Measurements from ENCODE around the gene DAPK2.

DAPK2 gene

DNA sequence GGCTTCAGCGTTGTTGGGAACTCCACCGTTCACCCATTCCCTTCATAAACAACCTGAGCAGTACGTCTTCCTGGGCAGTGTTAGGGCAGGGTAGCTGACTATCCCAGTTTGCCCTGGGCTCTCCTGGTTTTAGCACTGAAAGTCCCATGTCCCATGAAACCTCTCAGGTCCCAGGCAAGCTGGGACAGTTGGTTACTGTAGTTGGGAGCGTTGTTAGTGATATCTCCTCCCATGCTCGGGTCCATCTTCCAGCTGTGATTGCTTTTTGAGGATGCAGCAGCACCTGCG, 151.7 kb downstream of the DAPK2 start:
- TF ChIP-seq, protein P1, sequence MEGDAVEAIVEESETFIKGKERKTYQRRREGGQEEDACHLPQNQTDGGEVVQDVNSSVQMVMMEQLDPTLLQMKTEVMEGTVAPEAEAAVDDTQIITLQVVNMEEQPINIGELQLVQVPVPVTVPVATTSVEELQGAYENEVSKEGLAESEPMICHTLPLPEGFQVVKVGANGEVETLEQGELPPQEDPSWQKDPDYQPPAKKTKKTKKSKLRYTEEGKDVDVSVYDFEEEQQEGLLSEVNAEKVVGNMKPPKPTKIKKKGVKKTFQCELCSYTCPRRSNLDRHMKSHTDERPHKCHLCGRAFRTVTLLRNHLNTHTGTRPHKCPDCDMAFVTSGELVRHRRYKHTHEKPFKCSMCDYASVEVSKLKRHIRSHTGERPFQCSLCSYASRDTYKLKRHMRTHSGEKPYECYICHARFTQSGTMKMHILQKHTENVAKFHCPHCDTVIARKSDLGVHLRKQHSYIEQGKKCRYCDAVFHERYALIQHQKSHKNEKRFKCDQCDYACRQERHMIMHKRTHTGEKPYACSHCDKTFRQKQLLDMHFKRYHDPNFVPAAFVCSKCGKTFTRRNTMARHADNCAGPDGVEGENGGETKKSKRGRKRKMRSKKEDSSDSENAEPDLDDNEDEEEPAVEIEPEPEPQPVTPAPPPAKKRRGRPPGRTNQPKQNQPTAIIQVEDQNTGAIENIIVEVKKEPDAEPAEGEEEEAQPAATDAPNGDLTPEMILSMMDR (conservative IDR thresholded peaks at IDR 0.05; ENCODE audit: control insufficient read depth, insufficient read depth, low read depth, low read length) = no peak
- no peak for DNase-seq (ENCODE audit: low read depth)

DNA sequence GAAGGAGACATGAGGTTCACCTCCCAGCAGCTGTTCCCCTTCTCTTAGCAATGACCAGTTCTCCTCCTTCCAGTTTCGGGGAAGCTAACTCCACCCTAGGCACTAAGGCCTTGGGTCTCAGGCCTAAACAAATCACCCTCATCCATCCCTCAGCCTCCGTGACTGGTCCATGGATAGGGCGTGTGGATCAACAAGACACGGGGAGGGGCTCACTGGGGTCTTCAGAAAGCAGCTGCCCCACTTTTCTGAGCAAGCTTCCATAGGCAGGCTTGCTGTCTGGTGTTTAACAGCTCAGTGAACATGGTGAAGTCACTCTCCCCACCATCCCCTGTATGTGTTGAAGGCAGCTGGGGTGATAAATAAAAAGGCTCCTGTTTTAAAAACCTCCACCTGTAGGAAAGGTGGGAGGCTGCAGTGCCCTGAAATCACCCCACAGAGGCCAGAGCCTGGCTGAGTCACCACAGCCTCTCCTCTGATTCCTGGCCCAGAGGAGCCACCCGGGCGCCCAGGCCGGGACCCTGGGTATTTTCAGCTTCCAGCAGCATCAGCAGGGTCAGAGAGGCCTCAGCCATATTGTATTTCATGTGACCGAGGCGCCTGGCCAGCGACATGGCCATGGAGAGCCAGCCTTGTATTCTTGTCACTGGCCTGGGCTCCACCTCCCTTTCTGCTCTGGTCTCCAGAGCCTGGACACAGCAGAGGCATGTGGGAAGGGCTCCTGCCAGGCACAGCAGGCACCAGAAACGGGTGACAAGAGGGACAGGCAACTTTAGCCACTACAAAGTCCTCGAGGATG, 152.2 kb downstream of the DAPK2 start:
- DNase-seq (ENCODE audit: low read depth) = no peak
- no peak overlapping the region for H3K4me3 ChIP-seq (ENCODE audit: control insufficient read depth, low read depth, low read length)
- TF ChIP-seq, protein P1 (conservative IDR thresholded peaks at IDR 0.05; ENCODE audit: control insufficient read depth, insufficient read depth, low read depth, low read length) = no peak

More for the DNA sequence above, 151.7 kb downstream of the DAPK2 start:
- H3K4me3 ChIP-seq (ENCODE audit: control insufficient read depth, low read depth, low read length) = no peak overlapping the region

DNA sequence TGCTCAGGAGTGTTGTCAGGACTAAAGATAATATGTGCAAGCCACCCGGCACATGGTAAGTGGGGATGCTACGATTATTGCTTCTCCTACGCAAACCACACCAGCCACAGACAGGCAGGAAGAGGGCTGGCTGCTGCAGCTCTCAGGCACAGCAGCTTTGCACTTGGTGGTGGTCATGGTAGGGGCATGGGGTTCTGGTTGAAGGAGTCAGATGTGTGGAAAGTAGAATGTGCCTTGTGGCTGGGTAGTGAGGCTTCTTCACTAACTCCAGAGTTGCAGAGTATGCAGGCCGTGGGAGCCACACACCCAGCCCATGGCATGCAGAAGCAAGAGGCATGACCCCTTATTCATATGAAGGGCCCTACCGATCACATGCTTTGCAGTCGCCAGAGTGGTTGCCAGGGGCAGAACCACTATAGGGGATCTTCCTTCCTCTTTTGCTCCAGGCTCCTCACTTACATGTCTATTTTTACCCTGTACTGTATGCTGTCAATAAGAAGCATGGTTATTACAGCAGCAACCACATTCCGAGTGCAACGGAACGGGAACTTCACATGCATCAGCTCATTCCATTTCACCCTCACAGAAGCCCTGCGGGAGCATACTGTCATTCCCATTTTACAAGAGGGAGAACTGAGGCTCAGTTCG, 153.4 kb downstream of the DAPK2 start:
- H3K4me3 ChIP-seq (ENCODE audit: control insufficient read depth, low read depth, low read length) = no peak overlapping the region
- TF ChIP-seq, protein P1 (conservative IDR thresholded peaks at IDR 0.05; ENCODE audit: control insufficient read depth, insufficient read depth, low read depth, low read length) = no peak
- DNase-seq (ENCODE audit: low read depth) = no peak

DNA sequence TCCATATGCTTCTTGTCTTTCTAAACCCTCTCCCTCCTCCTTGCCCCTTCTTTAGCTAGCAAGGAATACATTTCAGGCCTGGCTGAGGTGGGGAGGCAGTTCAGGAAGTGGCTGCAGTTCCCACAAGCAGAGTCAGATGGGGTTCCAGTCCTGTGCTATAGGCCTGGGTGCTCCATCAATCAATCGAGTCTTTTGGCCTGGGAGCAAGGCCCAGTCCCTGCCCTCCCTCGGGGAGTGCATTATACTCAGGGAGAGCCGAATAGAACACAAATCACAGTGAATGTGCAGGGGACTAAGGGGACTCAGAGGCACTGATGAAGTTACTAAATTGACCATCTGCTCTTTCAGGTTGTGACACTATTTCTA, 154.5 kb downstream of the DAPK2 start:
- TF ChIP-seq, protein P1 (conservative IDR thresholded peaks at IDR 0.05; ENCODE audit: control insufficient read depth, insufficient read depth, low read depth, low read length) = no peak
- H3K4me3 ChIP-seq (ENCODE audit: control insufficient read depth, low read depth, low read length) = no peak overlapping the region
- no peak for DNase-seq (ENCODE audit: low read depth)

DNA sequence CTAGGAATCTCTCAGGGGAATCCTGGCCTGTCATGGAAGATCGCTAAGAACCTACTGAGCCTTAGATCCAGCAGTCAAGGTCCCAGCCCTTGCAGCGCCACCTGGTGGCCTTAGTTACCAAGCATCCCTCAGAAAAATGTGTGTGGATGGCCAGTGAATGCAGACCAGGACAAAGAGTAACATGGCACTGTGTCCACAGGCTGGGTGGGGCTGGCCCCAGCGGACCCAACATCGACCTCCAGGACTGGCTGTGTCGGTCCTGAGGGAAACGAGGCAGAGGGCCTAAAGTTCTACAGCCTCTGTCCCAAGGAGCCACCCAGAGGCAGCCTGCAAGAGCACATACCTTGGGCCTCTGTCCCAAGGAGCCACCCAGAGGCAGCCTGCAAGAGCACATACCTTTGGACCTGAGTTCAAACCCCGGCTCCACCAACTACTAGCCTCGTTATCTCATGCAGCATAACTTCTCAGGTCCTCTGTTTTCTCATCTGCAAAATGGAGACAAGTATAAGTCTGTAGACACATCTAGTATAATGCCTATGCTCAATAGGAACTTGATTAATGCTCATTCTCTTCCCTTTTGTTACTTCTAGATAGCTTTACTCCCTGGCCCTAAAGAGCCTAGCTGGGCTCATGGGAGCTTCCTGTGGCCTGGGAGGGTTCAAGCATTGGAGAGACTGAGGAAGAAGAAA, 155.1 kb downstream of the DAPK2 start:
- DNase-seq (ENCODE audit: low read depth) = peak; percentile 73
- TF ChIP-seq, protein P1 (conservative IDR thresholded peaks at IDR 0.05; ENCODE audit: control insufficient read depth, insufficient read depth, low read depth, low read length) = peak; percentile 92
- H3K4me3 ChIP-seq (ENCODE audit: control insufficient read depth, low read depth, low read length) = no peak overlapping the region

DNA sequence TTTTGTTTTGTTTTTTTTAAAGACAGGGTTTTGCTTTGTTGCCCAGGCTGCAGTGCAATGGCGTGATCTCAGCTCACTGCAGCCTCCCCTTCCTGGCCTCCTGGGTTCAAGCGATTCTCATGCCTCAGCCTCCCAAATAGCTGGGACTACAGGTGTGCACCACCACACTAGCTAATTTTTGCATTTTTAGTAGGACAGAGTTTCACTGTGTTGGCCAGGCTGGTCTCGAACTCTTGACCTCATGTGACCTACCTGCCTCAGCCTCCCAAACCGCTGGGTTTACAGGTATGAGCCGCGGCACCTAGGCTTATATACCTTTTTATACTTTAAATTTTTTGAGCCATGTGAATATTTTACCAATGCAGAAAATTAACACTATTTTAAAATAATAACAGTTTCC, 155.7 kb downstream of the DAPK2 start:
- DNase-seq (ENCODE audit: low read depth) = no peak
- no peak overlapping the region for H3K4me3 ChIP-seq (ENCODE audit: control insufficient read depth, low read depth, low read length)
- TF ChIP-seq, protein P1 (conservative IDR thresholded peaks at IDR 0.05; ENCODE audit: control insufficient read depth, insufficient read depth, low read depth, low read length) = no peak
